HepG2 (cell line): ENCODE results near the gene BCL2. TPM values are rescaled to one million over a fixed set of nuclear protein-coding genes. Genes with fewer than 3 reads are reported as not detected.

Experiments
- ARID4A ChIP-seq: sonication (generic); formaldehyde crosslinking; IDR thresholded peaks from 2 replicates; pipeline ENCODE4 v1.5.0; 2020; ENCODE audit warnings: mild to moderate bottlenecking, missing genetic modification reagents, borderline replicate concordance
- GPN1 ChIP-seq: sonication (generic); formaldehyde crosslinking; IDR thresholded peaks from 2 replicates; pipeline ENCODE4 v1.5.1; 2020; ENCODE audit warnings: missing genetic modification reagents, borderline replicate concordance
- HMGXB4 ChIP-seq, 2 experiments: sonication (generic) in 1 of 2; formaldehyde crosslinking in 1 of 2; IDR thresholded peaks; 2 replicates each; pipeline versions ENCODE4 v1.4.0 to v1.6.1; 2018 to 2020; ENCODE audit warnings: missing genetic modification reagents in 2 of 2, borderline replicate concordance in 1 of 2, low read depth in 1 of 2, mild to moderate bottlenecking in 1 of 2, missing biosample characterization in 1 of 2
- HNRNPLL ChIP-seq: fragments of 200-400 bp; formaldehyde crosslinking; IDR thresholded peaks from 2 replicates; pipeline ENCODE4 v1.6.1; 2017; ENCODE audit warnings: mild to moderate bottlenecking, low read depth, low read length; ENCODE audit not compliant: poor library complexity, severe bottlenecking
- IRF9 ChIP-seq: sonication (generic); formaldehyde crosslinking; IDR thresholded peaks from 2 replicates; pipeline ENCODE4 v1.8.0; 2022; ENCODE audit warnings: missing genetic modification reagents, mild to moderate bottlenecking, borderline replicate concordance
- NPAS2 ChIP-seq: sonication (generic); formaldehyde crosslinking; IDR thresholded peaks from 2 replicates; pipeline ENCODE4 v1.8.0; 2022; ENCODE audit warnings: mild to moderate bottlenecking, missing genetic modification reagents, borderline replicate concordance
- TEAD3 ChIP-seq: optimal IDR thresholded peaks from 2 replicates; pipeline ENCODE3; 2016; ENCODE audit warnings: borderline replicate concordance
- UBTF ChIP-seq: sonication (generic); formaldehyde crosslinking; IDR thresholded peaks from 2 replicates; pipeline ENCODE4 v1.4.0; 2020; ENCODE audit warnings: mild to moderate bottlenecking, missing genetic modification reagents
- ZMYM3 ChIP-seq: sonication (generic); formaldehyde crosslinking; IDR thresholded peaks from 2 replicates; pipeline ENCODE4 v1.5.1; 2020; ENCODE audit warnings: mild to moderate bottlenecking, missing genetic modification reagents
- ZNF501 ChIP-seq: sonication (generic); formaldehyde crosslinking; IDR thresholded peaks from 2 replicates; pipeline ENCODE4 v1.5.1; 2020; ENCODE audit warnings: mild to moderate bottlenecking, moderate library complexity, missing genetic modification reagents
- ZNF800 ChIP-seq: sonication (generic); formaldehyde crosslinking; IDR thresholded peaks from 2 replicates; pipeline ENCODE4 v1.4.0; 2020; ENCODE audit warnings: missing genetic modification reagents
- polyA plus RNA-seq, 8 experiments: library from polyadenylated mRNA; depleted of rRNA in 3 of 8; stranded (reverse) in 7 of 8; unstranded in 1 of 8; fragments of >200 nt; fragmentation: Illumina TruSeq in 4 of 8; extraction: Trizol in 4 of 8; gene quantifications; 2 replicates each; pipeline versions ENCODE4 v1.2.1 to v1.2.3, GENCODE V29; 2011 to 2016; ENCODE audit warnings: low read depth in 4 of 8, missing spikeins in 1 of 8, mixed read lengths in 1 of 8; ENCODE audit not compliant: insufficient read depth in 1 of 8
- total RNA-seq, 5 experiments: library from RNA; depleted of rRNA; stranded (reverse); fragments of >200 nt; fragmentation: Illumina TruSeq; extraction: Trizol; gene quantifications; 2 replicates each; pipeline ENCODE4 v1.2.3, GENCODE V29; 2016; ENCODE audit warnings: low read depth in 1 of 5

The BCL2 gene
- total and polyA plus RNA-seq, 2 of the 13 experiments (the other 11 are each of a cell fraction or from before 2014, with no cell fraction given), result 0.07 to 0.53 TPM

GRCh38 chr18:63366213-63367052 lies 46.9 kb upstream of the BCL2 start (continued):
- TF ChIP-seq UBTF (CRISPR knock-in tag) (peak; percentile 69; the same call in 1 of the 2 replicates), ZNF501 (peak; percentile 65), ARID4A (CRISPR knock-in tag) (peak; percentile 53), IRF9 (peak; percentile 64; the same call in 1 of the 2 replicates), ZNF800 (CRISPR knock-in tag) (no peak), HNRNPLL (peak; percentile 58), TEAD3 (CRISPR knock-in tag) (peak; percentile 23), GPN1 (no peak), HMGXB4 (CRISPR knock-in tag; IDR thresholded peaks at IDR 0.05; ENCODE audit: borderline replicate concordance in 1 of 2, low read depth in 1 of 2) (peak in 1 of 2 experiments; percentile 37; a peak in 3 of 4 replicates), ZMYM3 (peak; percentile 37; the same call in 1 of the 2 replicates), NPAS2 (0 out of 2 replicates have a peak, but pooled peaks have one; percentile 3)
